GM21526 (cell line): Measurements from ENCODE around the gene TAS2R31.
"Not testable (repeated sequence)": the region's sequence is repeated elsewhere in the genome, so short reads cannot be mapped to it uniquely, and the experiment has no call there.

Experiments
- ATAC-seq: cut with Tn5 transposase; IDR thresholded peaks from one replicate; pipeline ENCODE4 v1.9.1; 2021; ENCODE audit warnings: moderate library complexity; ENCODE audit not compliant: unreplicated experiment, low FRiP score

The TAS2R31 gene

DNA sequence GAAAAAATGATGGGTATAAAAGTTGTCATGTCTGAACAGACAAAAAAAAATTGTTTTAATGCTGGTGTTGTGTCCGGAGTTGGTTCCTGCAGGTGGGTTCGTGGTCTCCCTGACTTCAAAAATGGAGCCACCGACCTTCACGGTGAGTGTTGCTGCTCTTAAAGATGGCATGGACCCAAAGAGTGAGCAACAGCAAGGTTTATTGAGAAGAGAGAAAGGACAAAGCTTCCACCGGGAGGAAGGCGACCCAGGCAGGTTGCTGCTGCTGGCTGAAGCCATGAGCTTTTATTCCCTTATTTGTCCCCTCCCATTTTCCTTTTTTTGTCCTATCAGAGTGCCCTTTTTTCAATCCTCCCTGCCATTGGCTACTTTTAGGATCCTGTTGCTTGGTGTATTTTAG is at the start of gene TAS2R31:
TSS of gene TAS2R31 (minus strand) at position 101 of the 400 bp plus-strand sequence. CDS start at position 29, 72 bp downstream.
- no peak for ATAC-seq

GRCh38 chr12:11078246-11078645 is 47.0 kb upstream of the TAS2R31 start:
- no peak for ATAC-seq

DNA sequence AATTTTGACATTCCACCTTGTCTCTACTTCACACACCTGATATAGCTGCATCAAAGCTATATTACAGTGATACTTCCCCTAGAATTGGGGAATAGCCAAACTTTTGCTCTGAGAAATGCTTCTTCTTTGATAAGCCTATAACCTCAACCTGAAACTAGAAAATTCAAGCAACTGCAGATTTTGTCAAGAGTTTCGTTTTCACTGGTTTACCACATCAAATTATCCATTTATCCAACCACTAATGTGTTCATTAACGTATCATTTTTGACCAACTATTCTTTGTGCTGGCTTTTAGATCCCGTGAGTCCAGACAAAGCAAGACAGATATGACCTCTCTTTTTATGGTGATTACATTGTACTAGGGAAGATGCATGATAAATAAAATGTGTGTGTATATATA is 44.4 kb upstream of the TAS2R31 start:
- no peak for ATAC-seq

- ATAC-seq: no peak
These were observed 40.2 kb upstream of the TAS2R31 start for GRCh38 chr12:11071414-11071813.

DNA sequence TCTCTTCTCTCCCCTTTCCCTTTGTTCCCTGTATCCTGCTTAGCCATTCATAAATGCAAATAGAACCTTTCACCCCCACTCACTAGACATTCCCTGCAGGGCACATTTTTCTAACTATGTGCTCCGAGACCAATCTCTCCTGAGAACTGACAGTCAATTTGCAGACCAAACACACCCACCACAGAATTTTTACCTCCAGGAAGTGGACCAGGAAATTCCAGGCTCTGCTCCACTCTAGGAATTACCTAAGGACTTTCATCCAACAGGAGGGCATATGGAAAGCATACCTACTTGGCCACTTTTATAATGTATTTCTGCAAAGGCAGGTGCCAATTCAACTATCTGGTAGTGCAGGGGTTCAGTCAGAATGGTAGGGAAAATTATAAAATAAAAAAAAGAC is 39.8 kb upstream of the TAS2R31 start:
- ATAC-seq: no peak

- ATAC-seq: no peak
These were observed 38.7 kb upstream of the TAS2R31 start for GRCh38 chr12:11069854-11070365.

DNA sequence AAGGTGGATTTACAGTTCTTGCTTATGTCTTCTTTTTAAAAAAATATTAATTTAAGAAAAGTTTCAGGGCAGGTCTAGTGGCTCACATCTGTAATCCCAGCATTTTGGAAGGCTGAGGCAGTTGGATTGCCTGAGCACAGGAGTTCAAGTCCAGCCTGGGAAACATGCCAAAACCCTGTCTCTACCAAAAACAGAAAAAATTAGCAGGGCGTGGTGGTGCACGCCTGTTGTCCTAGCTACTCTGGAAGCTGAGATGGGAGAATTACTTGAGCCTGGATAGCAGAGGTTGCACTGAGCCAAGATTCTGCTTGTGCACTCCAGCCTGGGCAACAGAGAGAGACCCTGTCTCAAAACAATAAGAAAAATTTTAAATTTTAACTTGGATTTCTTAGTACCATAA is 36.3 kb upstream of the TAS2R31 start:
- no peak for ATAC-seq

- not testable (repeated sequence) for ATAC-seq
These were observed 31.0 kb upstream of the TAS2R31 start, which contains the start of gene TAS2R46 for GRCh38 chr12:11062194-11062593. Gene TAS2R46, minus strand, starts transcription at chr12:11062294. Its CDS starts 0 bp downstream, at chr12:11062294.

GRCh38 chr12:11059784-11060183 is 28.6 kb upstream of the TAS2R31 start:
- ATAC-seq: no peak

- ATAC-seq: no peak
These were observed 27.8 kb upstream of the TAS2R31 start for GRCh38 chr12:11059041-11059440.

DNA sequence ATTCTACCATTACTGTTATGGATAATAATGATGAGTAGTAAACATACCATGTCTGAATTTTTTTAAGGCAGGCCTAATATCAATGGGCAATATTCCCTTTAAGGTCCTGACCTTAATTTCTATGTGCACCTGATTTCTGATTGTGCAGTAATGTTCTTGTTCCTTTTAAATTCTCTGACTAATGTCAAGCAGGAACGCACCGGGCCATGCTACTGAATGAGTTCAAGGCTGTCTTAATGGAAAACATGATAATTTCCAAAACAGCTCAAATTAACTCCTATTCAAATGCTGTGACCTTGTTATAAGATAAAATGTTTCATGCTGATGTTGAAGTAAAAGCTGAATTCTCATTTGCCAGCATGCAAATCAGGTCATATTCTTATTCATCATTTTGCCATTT is 24.1 kb upstream of the TAS2R31 start:
- ATAC-seq: no peak

DNA sequence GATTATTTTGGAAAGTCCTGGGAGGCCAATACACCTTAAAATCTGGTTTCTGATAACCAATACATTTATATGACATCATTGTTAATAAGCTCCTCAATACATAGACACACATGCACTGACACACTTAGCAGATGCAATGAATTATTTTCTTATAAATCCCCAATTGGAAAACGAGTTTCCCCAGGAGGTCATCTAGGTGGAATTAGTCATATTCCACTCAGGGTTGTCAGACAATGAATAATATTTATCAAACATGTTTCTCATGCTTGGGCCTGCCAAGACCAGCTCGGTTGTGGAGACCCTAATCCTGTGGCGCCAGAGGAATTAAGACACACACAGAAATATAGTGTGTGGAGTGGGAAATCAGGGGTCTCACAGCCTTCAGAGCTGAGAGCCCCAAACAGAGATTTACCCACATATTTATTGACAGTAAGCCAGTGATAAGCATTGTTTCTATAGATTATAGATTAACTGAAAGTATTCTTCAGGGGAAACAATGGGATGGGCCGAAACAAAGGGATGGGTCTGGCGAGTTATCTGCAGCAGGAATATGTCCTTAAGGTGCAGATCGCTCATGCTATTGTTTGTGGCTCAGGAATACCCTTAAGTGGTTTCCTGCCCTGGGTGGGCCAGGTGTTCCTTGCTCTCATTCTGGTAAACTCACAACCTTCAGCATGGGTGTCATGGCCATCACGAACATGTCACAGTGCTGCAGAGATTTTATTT is 18.8 kb upstream of the TAS2R31 start:
- ATAC-seq: not testable (repeated sequence)

GRCh38 chr12:11041366-11041765 is 10.2 kb upstream of the TAS2R31 start:
- ATAC-seq: not testable (repeated sequence)

DNA sequence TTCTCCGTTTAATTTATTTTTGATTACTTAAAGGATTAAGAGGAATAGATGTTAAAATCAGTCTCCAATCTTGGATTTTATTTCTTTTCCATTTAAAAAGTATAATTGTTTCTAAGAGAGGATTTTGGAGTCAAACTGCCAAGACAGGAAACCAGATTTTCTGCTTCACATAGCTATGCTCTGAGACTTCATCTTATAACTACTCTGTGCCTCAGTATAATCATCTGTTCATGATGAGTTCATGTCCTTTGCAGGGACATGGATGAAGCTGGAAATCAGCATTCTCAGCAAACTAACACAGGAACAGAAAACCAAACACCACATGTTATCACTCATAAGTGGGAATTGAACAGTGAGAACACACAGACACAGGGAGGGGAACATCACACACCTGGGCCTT is 9.0 kb upstream of the TAS2R31 start:
- no peak for ATAC-seq

- ATAC-seq: no peak
These were observed 8.0 kb upstream of the TAS2R31 start for GRCh38 chr12:11039171-11039570.

DNA sequence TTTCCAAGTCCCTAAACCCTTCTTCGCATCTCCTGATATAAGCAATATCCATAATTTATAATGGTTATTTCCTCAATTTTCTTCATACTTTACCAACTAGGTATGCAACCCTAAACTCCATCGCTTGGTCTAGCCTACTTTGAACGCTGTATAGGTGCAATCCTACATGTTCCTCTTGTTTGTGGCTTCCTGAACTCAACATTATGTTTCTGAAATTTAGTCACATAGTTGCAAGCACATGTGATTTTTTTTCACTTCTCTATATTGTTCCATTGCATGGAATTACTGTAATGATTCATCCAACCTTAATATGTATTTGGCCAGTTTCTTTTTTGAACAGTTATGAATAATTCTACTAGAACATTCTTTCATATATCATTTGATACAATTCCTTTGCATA is 2.8 kb upstream of the TAS2R31 start:
- ATAC-seq: not testable (repeated sequence)

GRCh38 chr12:11026118-11026517 is 5.1 kb downstream of the TAS2R31 start:
- no peak for ATAC-seq

GRCh38 chr12:11023387-11023786 is 7.8 kb downstream of the TAS2R31 start:
- ATAC-seq: no peak

DNA sequence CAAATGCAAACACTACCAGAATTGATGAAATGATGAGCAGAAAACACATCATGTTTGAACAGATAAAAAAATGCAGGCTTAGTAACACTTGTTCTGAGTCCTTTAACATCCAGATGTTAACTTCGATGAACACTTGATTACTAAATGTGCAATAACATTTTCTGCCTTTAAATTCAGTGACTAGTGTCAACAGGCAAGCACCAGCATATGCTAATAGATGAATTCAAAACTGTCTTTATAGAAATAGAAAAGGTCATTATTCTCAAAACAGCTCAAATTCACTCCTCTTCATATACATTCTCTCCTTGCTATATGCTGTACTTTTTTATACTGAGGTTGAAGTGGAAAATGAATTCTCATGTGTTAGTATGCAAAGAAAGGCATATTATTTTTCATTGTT is 8.7 kb downstream of the TAS2R31 start, which contains the start of gene TAS2R19:
TSS of gene TAS2R19 (minus strand) at position 101 of the 400 bp plus-strand sequence. CDS start at position 52, 49 bp downstream.
- ATAC-seq: no peak

DNA sequence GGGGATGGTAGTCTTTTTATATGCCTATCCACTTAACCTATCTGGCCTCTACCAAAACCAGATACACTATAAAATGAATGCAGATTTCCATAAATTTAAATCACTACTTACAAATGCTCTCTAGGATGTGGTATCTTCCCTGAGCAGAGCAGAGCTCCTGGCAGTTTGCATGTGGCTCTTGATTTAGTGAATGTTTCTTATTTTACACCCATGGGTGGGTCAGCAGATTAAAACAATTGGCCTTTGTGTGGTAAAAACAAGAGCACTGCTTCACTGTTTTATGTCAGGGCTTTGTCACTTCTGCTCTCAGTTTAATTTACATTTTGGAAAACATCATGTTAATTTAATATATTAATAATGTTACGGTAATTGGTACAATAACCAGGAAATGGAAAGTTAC is 14.3 kb downstream of the TAS2R31 start:
- ATAC-seq: no peak

DNA sequence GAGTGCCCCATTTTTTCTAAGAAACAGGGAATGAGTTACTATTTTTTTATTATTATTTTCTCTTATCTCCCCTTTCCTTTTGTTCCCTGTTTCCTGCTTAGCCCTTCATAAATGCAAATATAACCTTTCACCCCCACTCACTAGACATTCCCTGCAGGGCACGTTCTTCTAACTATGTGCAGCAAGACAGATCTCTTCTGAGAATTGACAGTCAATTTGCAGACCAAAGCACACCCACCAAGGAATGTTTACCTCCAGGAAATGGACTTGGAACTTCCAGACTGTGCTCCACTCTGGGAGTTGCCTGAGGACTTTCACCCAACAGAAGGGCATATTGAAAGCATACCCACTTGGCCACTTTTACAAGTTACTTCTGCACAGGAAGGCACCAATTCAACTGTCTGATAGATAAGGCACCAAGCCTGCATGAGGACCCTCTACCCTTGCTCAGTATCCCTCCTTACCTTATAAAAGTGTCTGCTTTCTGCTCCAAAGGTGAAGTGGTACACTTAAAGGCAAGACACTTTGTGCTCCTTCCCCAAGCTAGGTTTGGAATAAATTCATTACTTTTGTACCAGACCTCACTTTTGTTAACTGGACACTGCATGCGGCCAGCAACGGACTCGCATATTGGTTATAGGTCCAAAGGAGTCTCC is 15.3 kb downstream of the TAS2R31 start:
- no peak for ATAC-seq

DNA sequence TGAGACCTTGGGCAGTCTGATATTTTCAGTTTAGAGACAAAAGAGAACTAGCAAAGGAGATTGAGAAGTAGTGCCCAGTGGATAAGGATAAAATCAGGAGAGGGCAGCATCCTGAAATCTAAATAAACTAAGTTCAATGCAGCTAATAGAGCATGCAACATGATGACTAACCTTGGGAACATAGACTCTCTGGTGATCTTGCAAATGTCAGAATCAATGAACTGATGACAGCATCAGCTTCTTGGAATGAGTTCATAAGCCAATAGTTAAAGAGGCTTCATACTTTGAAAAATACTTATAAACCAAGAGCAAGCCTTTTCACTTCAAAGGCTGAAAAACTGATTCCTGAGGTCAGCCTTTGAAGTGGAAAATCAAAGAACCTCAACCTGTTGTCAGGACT is 17.0 kb downstream of the TAS2R31 start:
- ATAC-seq: no peak
